OCI-LY7 (cell line): ENCODE results near the gene FASTK. TPM values are rescaled to one million over a fixed set of nuclear protein-coding genes. Genes with fewer than 3 reads are reported as not detected.

Experiments used
- BruUV-seq: library from RNA; stranded (reverse); fragments of 400-500 nt; replicated peaks from 2 replicates; lab custom pipeline; 2021; lab: Mats Ljungman, UMichigan
- CTCF ChIA-PET: fragments of 300-600 bp; sonication (Branson Sonifier 250); formaldehyde crosslinking; loops from one replicate; lab custom pipeline; 2022; ENCODE audit warnings: antibody characterized with exemption; ENCODE audit not compliant: unreplicated experiment; lab: Charles Lee
- POLR2A ChIA-PET: fragments of 300-600 bp; sonication (Branson Sonifier 250); formaldehyde crosslinking; loops from one replicate; lab custom pipeline; 2022; ENCODE audit warnings: antibody characterized with exemption; lab: Charles Lee
- DNase-seq: peaks from one replicate; pipeline ENCODE4 v3.0.0-alpha.2; 2015; ENCODE audit warnings: low spot score
- H2AFZ ChIP-seq: fragments of 200-600 bp; sonication (generic), shearing (Covaris generic); 2 replicates; pipeline ENCODE4 v1.6.1; 2014; ENCODE audit warnings: mild to moderate bottlenecking, antibody characterized with exemption, low read length, moderate library complexity
- H3K27ac ChIP-seq: fragments of 200-600 bp; sonication (generic); 2 replicates; pipeline ENCODE4 v1.5.1; 2014; ENCODE audit warnings: mixed run types, low read depth, mild to moderate bottlenecking, moderate library complexity, low read length, inconsistent platforms; ENCODE audit not compliant: poor library complexity, severe bottlenecking
- H3K36me3 ChIP-seq: fragments of 200-600 bp; sonication (generic); 2 replicates; pipeline ENCODE4 v1.6.1; 2014; ENCODE audit warnings: mild to moderate bottlenecking, antibody characterized with exemption, low read length, moderate library complexity, mixed read lengths; ENCODE audit not compliant: insufficient read depth
- H3K4me1 ChIP-seq: fragments of 200-600 bp; sonication (generic); 2 replicates; pipeline ENCODE4 v1.5.1; 2014; ENCODE audit warnings: mild to moderate bottlenecking, low read length; ENCODE audit not compliant: insufficient read depth, poor library complexity, severe bottlenecking
- H3K4me2 ChIP-seq: fragments of 200-600 bp; sonication (generic); 2 replicates; pipeline ENCODE4 v1.6.1; 2014; ENCODE audit warnings: mild to moderate bottlenecking, low read length
- H3K4me3 ChIP-seq: fragments of 200-600 bp; sonication (generic); 2 replicates; pipeline ENCODE4 v1.5.1; 2014; ENCODE audit warnings: mild to moderate bottlenecking, low read depth, low read length; ENCODE audit not compliant: poor library complexity, severe bottlenecking
- H3K79me2 ChIP-seq: fragments of 200-600 bp; sonication (generic); 2 replicates; pipeline ENCODE4 v1.6.1; 2016; ENCODE audit warnings: low read depth, mild to moderate bottlenecking, low read length, moderate library complexity, mixed read lengths; ENCODE audit not compliant: insufficient read depth
- H3K9me2 ChIP-seq: fragments of 200-600 bp; sonication (generic); 2 replicates; pipeline ENCODE4 v1.6.1; 2016; ENCODE audit warnings: mild to moderate bottlenecking, low read length, mixed read lengths; ENCODE audit not compliant: insufficient read depth
- H3K9me3 ChIP-seq: fragments of 200-600 bp; sonication (generic); 2 replicates; pipeline ENCODE4 v1.6.1; 2014; ENCODE audit warnings: mild to moderate bottlenecking, mixed run types, low read length, mixed read lengths
- H4K20me1 ChIP-seq: fragments of 200-600 bp; sonication (generic); 2 replicates; pipeline ENCODE4 v1.6.1; 2014; ENCODE audit warnings: mild to moderate bottlenecking, antibody characterized with exemption, low read length, moderate library complexity, mixed read lengths; ENCODE audit not compliant: insufficient read depth
- CTCF ChIP-seq: fragments of 200-600 bp; sonication (generic); conservative IDR thresholded peaks from 2 replicates; pipeline ENCODE4 v1.5.1; 2014; ENCODE audit warnings: mild to moderate bottlenecking, antibody characterized with exemption, low read length, moderate library complexity, mixed read lengths
- EZH2phosphoT487 ChIP-seq: fragments of 200-600 bp; sonication (generic); IDR thresholded peaks from 2 replicates; pipeline ENCODE4 v1.6.1; 2018; ENCODE audit warnings: low read depth, borderline replicate concordance, mild to moderate bottlenecking, mixed run types, antibody characterized with exemption, low read length, moderate library complexity, mixed read lengths
- intact Hi-C: fragments of 100-400 bp; cut with micrococcal nuclease; formaldehyde crosslinking; loops from one replicate; pipeline ENCODE4 v1.10.0; 2022; ENCODE audit not compliant: unreplicated experiment
- total RNA-seq, 2 experiments: library from RNA; depleted of rRNA in 1 of 2; stranded (reverse); fragments of >200 nt in 1 of 2; shearing (Covaris generic) in 1 of 2; gene quantifications; 2 replicates each; pipeline ENCODE4 v1.2.3, GENCODE V29; 2014 to 2022

The FASTK gene
- total RNA-seq, 2 experiments from 2014 or later, result 90.5 to 118 TPM

- no peak for TF ChIP-seq EZH2phosphoT487
- no peak for TF ChIP-seq CTCF
These were observed 9.4 kb downstream of the FASTK start for GRCh38 chr7:151071032-151071866.

GRCh38 chr7:151070574-151070960 lies 10.0 kb downstream of the FASTK start:
- BruUV-seq, result no TSS peak
- POLR2A ChIA-PET, result no interaction called here

More at GRCh38 chr7:151071032-151071866, 9.4 kb downstream of the FASTK start:
- no peaks in the 10 kb centered on the region for H4K20me1 ChIP-seq
- no peaks in the 10 kb centered on the region for H3K9me2 ChIP-seq
- H2AFZ ChIP-seq, result no peak overlapping the region
- intact Hi-C loops, result no loop called here
- no peak overlapping the region for H3K27ac ChIP-seq
- CTCF ChIA-PET, result interaction anchor here (0.6 kb wide), 1 partner anchor 40 kb away, joined by 3 read pairs; no protein-coding TSS in a partner anchor
- no peak overlapping the region for H3K4me3 ChIP-seq
- H3K79me2 ChIP-seq, result no peaks in the 10 kb centered on the region
- DNase-seq, result no peak
- H3K9me3 ChIP-seq, result no peaks in the 10 kb centered on the region
- POLR2A ChIA-PET, result no interaction called here
- BruUV-seq, result no TSS peak
- no peaks in the 10 kb centered on the region for H3K4me1 ChIP-seq
- no peak overlapping the region for H3K4me2 ChIP-seq
- peaks cover 85% of the 10 kb centered on the region for H3K36me3 ChIP-seq

More at GRCh38 chr7:151070574-151070960, 10.0 kb downstream of the FASTK start:
- no peaks in the 10 kb centered on the region for H3K79me2 ChIP-seq
- H3K9me2 ChIP-seq, result no peaks in the 10 kb centered on the region
- H3K4me1 ChIP-seq, result no peaks in the 10 kb centered on the region
- H3K27ac ChIP-seq, result no peak overlapping the region
- H3K4me2 ChIP-seq, result no peak overlapping the region
- intact Hi-C loops, result no loop called here
- H3K9me3 ChIP-seq, result no peaks in the 10 kb centered on the region
- CTCF ChIA-PET, result interaction anchor here (0.6 kb wide), 1 partner anchor 41 kb away, joined by 3 read pairs; no protein-coding TSS in a partner anchor
- H3K4me3 ChIP-seq, result no peak overlapping the region
- no peak overlapping the region for H2AFZ ChIP-seq
- H4K20me1 ChIP-seq, result no peaks in the 10 kb centered on the region
- peaks cover 79% of the 10 kb centered on the region for H3K36me3 ChIP-seq
- no peak for DNase-seq
- TF ChIP-seq CTCF, result no peak
- TF ChIP-seq EZH2phosphoT487, result no peak
